ENCODE results near the gene CTDP1.

GRCh38 chr18:79763407-79763806, 83.8 kb downstream of the CTDP1 start:
- no peak for TF ChIP-seq CTCF (conservative IDR thresholded peaks at IDR 0.05; ENCODE audit: low read depth, low read length)
- no peak for TF ChIP-seq EZH2phosphoT487 (IDR thresholded peaks at IDR 0.05; ENCODE audit: borderline replicate concordance, low read length)
- TF ChIP-seq EZH2 (IDR thresholded peaks at IDR 0.05; ENCODE audit: low read length, unreplicated experiment), result no peak
